Embryonic facial prominence (tissue), 1 donor: Measurements from ENCODE around the gene MESP1.

Source experiments
- DNase-seq: peaks from one replicate; pipeline ENCODE4 v3.0.0-alpha.2; 2016; ENCODE audit errors: extremely low spot score

MESP1 gene

GRCh38 chr15:89724621-89725020, 26.4 kb downstream of the MESP1 start:
- DNase-seq, result no peak

GRCh38 chr15:89723031-89723430, 28.0 kb downstream of the MESP1 start:
- DNase-seq, result no peak

GRCh38 chr15:89714775-89715174, 36.3 kb downstream of the MESP1 start:
- no peak for DNase-seq

GRCh38 chr15:89707577-89707976, 43.5 kb downstream of the MESP1 start:
- DNase-seq, result no peak

GRCh38 chr15:89704411-89704810, 46.6 kb downstream of the MESP1 start:
- no peak for DNase-seq
